ENCODE data around the gene CHD6.

The CHD6 gene

GRCh38 chr20:41424546-41424945, 193.6 kb downstream of the CHD6 start:
- DNase-seq (ENCODE audit: low read depth): no peak

- DNase-seq (ENCODE audit: low read depth): no peak
Measured at GRCh38 chr20:41424011-41424410, 194.2 kb downstream of the CHD6 start.

DNA sequence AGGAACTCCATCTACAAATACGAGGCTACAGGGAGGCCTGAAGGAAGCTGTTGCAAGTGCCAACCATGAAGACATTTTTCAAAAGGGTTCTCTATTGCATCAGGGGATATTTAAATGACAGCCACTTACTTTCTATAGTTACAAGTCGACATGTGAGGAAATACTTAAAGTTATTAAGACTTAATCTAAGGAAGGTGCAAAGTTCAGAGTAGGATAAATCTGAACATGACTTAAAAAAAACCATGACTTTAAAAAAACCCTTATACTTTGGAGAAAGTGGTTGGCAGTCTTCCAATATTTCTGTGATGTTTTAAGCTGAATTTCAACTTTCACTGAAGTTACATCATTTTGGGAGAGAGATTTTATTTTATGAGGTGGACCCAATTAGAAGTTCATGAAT, 195.2 kb downstream of the CHD6 start:
- no peak for DNase-seq (ENCODE audit: low read depth)

DNA sequence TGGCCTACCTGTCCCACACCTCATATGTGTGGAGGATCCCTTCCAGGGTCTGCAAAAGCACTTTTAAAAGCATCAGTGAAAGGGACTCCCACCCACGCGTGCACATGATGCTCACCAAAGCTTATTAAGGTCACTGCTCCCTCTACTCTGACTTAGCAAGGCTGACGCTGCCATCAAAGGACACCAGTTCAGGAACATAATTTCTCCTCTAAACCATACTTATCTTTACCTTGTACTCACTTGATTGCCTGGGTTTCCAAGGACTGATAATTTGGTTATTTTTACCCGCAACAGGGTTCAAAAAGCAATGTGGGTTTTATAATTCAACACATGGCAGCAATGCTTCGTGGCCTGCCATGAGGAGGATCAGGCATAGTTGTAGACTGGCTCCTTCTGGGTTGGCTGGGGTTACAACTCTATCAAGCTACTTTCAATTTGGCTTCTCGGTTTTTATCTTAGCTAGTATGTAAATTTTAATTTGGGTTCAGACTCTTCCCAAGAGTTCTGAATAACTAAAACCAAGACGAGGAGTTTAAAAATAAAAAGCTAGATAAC, 199.4 kb downstream of the CHD6 start:
- DNase-seq (ENCODE audit: low read depth): no peak

DNA sequence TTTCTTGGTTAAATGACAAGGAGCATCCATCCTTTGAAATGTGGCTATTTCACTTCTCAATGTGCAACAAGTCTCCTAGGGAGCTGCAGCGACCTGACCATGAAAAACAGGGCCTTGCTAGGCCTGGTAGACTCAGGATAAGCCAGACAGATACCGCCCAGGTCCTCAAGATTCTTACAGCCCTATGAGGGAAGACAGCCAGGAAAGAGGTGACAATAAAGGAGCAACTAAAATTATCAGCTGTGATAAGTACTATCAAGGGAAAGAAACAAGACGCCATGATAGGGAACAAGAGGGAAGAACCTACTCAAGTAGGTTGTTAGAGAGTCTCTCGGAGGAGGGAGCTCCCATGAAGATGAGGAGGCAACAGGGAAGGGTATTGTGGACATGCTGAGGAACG, 200.1 kb downstream of the CHD6 start:
- no peak for DNase-seq (ENCODE audit: low read depth)

- no peak for DNase-seq (ENCODE audit: low read depth)
Measured at GRCh38 chr20:41415191-41415590, 203.0 kb downstream of the CHD6 start.

DNA sequence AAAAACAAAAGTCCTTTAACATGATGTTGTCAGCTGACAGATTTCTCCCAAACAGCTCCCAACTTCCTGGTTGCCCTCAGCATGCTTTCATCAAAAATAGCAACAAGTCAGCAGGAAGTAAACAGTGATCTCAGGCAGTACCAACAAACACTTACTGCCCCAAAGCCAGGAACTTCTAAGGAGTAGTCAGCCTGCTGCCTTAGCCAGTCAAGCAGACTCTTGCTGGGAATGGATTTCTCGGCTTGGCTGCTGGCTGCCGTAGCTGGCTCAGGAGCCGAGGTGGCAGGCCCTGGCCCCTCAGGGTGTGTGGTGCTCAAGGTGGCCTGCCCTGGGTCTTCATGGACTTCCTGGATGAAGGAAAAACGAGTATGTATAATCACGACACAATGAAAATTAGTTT, 205.0 kb downstream of the CHD6 start:
- DNase-seq (ENCODE audit: low read depth): no peak

DNA sequence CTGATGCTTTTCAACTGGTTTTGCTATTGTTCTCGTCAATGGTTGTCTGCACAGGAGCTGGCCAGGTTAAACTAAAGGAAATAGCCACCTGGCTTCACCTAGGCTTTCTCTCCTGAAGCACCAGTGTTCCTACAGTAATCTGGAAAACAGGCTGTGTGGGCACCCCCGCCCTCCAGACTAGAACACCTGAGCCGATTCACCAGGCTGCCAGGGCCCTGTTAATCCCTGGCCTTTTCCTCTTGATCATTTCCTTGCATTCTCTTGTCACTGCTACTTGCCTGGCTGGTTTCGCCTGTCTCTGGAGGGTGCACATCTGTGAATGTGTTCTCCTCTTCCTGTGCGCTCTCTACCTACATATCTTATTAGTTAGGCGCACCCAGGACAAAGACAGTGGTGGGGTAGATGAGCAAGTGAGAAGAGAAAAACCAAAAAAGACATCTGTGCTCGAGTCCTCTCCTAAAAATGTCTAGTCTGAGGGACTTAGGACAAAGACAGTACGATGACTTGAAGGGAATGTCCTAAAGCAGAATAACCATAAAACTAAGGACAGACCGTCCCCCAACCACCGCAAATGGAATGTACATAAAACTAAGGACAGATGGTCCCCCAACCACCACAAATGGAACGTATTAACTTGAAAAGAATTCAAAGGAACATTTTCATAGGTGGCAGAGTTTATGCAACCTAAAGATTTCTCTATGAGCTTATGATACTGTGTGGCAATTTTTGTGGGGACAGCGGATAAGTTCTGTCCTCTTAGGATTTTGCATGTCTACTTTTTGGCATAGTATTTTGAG, 205.7 kb downstream of the CHD6 start:
- DNase-seq (ENCODE audit: low read depth): no peak

- DNase-seq (ENCODE audit: low read depth): no peak
Measured at GRCh38 chr20:41411391-41411847, 206.8 kb downstream of the CHD6 start.

DNA sequence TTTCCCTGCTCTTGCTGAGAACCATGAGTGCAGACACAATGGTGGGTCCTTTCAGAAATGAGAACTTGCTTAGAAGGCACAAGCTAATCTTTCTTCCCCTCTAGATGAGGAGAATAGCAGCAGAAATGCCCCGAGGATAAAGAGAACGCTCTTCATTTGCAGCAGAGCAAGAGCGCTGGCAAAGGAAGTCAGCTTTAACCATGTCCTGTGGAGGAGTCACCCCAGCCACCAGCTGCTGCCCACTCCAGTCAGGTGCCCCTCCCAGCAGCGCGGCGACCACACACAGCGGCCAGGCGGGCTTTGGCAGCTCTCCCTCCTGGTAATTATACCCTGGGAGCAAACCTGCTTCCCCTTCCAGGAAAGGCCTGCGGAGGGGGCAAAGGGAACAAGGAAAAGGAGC, 209.2 kb downstream of the CHD6 start:
- DNase-seq (ENCODE audit: low read depth): no peak

GRCh38 chr20:41408156-41408794, 209.9 kb downstream of the CHD6 start:
- DNase-seq (ENCODE audit: low read depth): no peak

- DNase-seq (ENCODE audit: low read depth): no peak
Measured at GRCh38 chr20:41407607-41408006, 210.6 kb downstream of the CHD6 start.

DNA sequence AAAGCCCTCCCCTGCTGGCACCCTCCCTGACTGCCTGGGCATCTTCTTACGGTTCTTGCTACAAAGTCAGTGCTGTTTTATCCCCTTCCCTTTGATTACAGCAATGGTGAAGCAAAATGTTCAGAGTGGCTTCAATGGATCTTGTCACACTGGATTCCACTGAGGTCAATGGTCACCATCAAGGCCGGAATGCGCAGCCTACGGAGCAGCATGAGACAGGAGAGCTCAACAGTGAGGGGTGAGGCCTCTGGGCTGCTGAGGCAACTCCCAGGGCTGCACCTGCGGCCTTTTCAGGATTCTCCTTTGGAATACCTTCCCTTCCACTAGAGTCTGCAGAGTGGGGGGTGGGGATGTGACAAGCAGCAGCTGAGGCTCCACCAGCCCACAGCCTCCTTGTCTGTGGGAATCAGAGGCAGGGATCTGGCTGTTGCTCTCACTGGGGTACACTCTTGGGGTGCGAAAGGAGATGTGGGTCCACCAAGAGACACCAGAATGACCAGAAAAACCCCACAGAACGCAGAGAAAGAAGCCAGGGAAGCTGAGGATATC, 211.2 kb downstream of the CHD6 start:
- DNase-seq (ENCODE audit: low read depth): no peak

GRCh38 chr20:41406353-41406752, 211.8 kb downstream of the CHD6 start:
- no peak for DNase-seq (ENCODE audit: low read depth)

- DNase-seq (ENCODE audit: low read depth): no peak
Measured at GRCh38 chr20:41405436-41405835, 212.7 kb downstream of the CHD6 start.

DNA sequence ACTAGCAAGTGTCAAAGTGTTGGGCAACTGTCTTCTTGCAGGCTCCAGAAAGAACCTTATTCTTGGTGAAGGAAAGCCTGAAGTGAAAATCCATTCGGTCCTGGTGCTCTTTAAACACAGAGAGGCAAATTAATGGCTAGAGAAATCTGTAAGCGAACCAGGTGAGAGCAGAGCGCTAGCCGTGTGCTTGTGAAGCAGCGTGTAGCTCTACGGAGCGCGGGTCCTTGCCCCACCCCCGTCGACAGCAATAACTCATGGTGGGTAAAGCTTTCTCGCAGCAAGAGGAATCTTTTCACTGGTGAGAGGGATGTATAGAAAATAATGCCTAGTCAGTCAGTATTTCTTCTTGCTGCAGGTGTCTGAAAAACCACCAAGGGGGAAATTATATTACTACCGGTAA, 214.6 kb downstream of the CHD6 start:
- no peak for DNase-seq (ENCODE audit: low read depth)

DNA sequence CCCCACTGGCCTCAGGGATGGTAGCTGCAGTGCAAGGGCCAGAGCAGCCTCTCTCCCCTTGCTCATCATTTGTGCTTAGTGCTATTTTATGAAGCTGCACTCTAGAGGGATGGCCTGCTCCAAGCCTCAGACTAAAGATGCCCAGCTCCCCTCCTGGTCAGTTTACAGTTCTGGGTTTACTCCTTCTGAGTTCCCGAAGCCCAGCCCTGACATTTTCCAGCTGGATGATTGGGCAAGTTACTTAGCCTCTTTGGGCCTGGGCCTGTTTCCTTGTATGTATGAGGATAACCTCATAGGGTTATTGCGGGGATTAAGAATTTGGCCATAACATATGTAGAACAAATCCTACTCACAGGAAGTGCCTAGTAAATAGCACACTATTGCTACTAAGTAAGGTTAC, 219.8 kb downstream of the CHD6 start:
- no peak for DNase-seq (ENCODE audit: low read depth)

DNA sequence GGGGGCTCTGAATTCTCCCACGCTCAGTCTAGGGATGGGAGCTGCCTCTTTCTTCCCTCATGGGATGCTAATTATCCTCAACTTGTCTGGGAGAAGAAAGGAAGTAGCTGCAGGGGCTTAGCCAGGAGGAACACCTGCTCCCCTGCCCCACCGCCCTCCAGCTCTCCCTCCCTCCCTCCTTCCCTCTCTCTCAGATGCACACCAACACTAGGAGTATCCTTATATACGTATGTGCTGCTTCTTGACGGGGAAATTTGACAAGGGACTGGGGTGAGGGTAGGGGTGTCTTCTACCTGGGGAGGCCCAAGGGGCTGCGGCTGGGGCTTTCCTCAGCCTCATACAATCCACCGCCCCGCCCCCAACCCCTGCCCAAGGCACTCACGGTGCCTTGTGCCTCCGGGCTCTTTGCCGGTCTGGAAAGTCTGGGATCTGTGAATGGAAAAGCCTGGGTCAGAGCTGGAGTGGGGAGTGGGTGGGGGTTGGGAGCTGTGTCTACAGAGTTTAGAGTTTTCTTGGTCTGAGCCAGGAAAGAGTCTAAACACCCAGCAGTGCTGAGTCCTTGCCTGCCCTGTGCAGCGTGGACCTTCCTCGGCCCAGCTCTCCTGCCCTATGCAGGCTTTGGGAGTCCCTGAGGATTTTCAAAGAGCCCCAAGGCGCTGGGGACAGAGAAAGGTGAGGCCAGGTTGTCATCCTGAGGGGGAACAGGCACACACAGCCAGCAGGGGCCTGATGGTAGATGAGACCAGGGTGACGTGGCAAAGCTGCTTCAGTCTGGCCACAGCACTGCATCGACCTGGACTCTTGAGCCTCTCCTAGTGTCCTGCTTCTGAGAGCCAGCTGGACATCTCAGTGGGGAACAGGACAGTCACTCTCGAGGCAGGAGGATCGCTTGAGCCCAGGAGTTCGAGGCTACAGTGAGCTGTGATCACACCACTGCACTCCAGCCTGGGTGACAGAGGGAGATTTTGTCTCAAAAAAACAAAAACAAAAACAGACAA, 222.2 kb downstream of the CHD6 start:
- no peak for DNase-seq (ENCODE audit: low read depth)

DNA sequence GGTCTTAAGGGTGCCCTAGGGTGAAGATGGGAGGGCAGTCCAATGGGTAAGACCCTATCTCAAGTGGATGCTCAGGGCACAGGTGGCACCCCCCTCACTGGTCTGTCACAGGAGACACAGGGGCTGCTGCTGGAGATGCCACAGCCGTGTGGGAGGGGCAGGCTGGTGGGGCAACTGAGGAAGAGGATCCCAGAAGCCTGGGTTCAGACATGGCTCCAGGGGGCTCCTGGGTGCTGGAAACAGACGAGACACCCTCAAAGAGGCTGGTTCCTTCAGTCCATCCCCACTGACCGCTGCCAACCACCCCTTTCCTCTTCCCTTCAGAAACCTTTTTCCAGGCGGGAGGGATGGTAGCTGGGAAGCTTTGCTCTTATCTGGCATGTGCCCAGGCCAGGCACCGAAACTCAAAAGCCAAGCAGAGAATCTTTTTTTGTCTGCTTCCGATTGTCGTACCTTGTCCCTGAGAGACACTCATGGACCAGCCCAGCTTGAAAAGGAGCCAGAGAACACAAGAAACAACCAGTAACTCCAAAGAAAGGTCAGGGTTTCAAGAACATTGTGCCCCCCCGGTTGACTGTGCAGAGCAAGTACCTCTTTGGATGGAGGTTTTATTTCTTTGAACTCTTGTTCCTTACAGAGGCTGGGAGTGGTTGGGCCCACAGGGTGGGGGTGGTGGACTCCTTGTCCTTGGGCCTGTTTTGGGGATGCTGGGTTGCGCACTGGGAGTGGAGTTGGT, 223.1 kb downstream of the CHD6 start:
- no peak for DNase-seq (ENCODE audit: low read depth)

DNA sequence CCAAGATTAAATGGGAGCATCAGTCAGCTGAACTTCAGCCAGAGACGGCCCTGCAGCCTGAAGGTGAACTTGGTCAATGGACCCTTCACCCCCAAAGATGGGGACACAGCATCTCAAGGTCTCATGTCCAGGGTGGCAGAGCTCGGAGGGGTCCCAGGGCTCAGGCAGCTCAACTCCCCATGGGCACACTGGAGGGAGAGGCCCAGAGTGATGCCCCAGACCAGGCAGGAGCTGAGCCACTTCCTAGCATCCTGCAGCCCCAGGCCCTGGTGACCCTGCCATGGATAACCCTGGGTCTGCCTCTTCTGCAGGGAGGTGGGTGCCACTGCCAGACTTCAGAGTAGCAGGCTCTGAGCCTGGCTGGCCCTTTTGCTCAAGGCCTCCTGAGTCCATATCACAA, 224.1 kb downstream of the CHD6 start:
- DNase-seq (ENCODE audit: low read depth): no peak

DNA sequence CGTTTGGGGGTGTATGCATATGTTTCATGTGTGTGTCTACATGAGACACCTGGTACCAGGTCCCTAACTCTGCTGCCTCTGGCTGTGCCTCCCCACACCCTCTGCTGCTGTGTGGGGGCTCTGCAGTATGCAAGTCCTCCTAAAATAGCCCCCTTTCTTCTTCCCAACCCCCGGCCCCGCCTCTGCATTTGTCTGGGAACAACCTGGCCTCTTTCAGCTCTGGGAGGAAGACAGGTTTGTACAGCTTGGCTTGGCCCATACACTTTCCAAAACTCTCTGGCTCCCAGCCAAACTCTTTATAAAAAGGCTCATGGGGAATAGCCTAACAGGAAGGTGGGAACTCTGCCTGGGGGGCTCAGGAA, 224.5 kb downstream of the CHD6 start:
- DNase-seq (ENCODE audit: low read depth): no peak

All from stimulated activated CD8-positive, alpha-beta memory T cell treated with anti-CD3 and anti-CD28 coated beads, Interleukin-12 subunit alpha, Interleukin-12 subunit beta, amount 100 ng/mL, for 1 hour (primary cell).